UCSD-AML1 (cell line): Measurements from ENCODE around the gene RPL18.

ENCODE experiments used
- DNase-seq: peaks from one replicate; lab custom pipeline; 2025; ENCODE audit not compliant: unreplicated experiment; lab: John Stamatoyannopoulos, UW

The RPL18 gene

DNA sequence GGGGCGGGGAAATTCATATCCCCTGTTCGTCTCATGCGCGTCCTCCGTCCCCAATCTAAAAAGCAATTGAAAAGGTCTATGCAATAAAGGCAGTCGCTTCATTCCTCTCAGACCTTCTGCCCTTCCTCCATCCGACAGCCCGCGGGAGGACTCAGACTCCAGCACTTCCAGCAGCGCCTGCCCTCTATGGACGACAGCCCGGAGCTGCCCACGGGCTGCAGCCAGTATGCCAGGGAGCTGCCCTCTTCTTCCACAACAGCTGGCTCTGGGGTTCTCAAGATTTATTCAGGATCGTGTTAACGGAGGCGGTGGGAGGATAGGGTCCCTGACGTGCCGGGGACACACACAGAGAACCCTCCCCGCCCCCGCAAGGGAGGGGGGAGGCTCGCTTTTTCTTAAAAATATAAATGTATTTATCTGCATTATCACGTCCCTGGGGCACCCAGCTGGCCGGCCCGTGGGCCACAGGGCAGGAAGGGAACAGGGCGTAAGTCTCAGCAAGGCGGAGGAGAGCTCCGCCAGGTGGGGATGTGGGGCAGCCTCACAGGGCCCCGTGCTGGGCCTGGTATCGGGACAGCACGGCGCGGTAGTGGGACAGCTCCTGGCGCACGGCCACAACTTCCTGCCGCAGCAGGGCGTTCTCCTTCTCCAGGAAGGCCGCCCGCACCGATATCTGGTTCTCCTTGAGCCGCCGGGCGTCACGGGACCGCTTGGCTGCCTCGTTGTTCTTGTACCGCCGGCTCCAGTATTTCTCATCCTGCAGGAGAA is 11.5 kb upstream of the RPL18 start:
- DNase-seq = peak; percentile 51

DNA sequence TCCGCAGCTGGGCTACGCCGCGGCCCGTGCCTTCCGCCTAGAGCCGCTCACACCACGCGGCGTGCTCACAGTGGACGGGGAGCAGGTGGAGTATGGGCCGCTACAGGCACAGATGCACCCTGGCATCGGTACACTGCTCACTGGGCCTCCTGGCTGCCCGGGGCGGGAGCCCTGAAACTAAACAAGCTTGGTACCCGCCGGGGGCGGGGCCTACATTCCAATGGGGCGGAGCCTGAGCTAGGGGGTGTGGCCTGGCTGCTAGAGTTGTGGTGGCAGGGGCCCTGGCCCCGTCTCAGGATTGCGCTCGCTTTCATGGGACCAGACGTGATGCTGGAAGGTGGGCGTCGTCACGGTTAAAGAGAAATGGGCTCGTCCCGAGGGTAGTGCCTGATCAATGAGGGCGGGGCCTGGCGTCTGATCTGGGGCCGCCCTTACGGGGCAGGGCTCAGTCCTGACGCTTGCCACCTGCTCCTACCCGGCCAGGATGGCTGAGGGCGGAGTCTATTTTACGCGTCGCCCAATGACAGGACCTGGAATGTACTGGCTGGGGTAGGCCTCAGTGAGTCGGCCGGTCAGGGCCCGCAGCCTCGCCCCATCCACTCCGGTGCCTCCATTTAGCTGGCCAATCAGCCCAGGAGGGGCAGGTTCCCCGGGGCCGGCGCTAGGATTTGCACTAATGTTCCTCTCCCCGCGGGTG is 10.8 kb upstream of the RPL18 start:
- no peak for DNase-seq

GRCh38 chr19:48629297-48629598 is 10.3 kb upstream of the RPL18 start:
- DNase-seq = no peak

- DNase-seq = no peak
These were observed 9.7 kb upstream of the RPL18 start for GRCh38 chr19:48628486-48629296.

DNA sequence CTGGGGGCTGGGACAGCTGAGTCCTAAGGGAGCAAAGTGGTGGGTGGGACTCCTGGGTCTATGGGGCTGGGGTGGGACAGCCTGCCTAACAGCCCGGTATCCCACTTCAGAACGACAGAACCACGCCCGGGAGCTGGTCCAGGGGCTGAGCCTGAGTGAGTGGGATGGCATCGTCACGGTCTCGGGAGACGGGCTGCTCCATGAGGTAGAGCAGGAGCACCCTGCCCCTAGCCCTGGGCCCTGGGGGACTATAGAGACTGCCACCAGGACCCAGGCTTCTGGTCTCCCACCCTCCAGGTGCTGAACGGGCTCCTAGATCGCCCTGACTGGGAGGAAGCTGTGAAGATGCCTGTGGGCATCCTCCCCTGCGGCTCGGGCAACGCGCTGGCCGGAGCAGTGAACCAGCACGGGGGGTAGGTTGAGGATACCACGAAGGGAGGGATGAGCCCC is 8.9 kb upstream of the RPL18 start:
- no peak for DNase-seq

DNA sequence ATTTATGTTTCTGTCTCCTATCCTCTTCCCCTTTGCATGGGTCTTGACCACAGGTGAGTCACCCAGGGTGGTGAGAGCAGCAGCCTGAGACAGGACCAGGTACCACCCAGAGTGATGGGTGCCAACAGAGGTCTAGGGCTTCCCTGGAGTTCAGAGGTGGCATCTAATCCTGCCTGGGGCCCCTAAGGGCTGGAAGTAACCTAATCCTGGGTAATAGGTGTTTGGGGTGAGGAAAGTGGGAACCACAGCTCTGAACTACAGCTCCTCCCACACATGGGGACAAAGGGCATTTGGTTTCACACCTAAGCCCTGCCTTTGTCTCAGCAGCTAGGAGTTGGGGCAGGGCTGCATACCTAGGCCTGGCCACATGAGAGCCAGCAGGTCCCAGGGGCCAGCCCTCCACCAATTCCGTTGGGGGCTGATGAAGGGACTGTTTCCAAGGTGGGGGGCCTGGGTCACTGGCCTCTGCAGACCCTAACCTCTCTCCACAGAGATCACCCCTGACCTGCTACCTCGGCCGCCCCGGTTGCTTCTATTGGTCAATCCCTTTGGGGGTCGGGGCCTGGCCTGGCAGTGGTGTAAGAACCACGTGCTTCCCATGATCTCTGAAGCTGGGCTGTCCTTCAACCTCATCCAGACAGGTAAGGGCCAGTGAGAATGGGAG is 8.4 kb upstream of the RPL18 start:
- no peak for DNase-seq

GRCh38 chr19:48625891-48626327 is 6.9 kb upstream of the RPL18 start:
- no peak for DNase-seq

GRCh38 chr19:48624791-48625723 is 6.1 kb upstream of the RPL18 start:
- DNase-seq = no peak

DNA sequence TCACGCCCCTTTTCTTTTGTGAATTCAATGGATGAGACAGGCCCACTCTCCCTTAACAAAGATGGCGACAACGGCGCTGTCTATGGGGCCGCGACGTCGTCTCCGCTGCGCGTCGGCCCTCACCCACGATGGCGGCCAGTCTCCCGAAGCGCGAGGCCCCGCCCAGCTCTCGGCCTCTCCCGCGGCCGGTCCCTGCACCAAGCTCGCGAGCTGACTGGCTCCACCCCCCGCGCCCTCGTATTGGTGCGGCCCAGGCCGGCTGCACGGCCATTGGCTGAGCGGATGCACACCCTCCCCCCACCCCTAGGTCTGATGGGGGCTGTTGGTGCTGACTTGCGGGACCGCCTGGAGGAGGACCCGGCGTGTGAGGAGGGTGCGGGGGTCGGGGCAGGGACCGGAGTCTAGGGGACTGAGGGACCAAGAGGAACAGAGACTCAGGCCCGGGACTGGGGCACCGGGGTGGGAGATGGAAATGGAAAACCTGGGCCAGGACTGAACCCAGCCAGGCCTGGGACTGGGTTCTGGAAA is 5.2 kb upstream of the RPL18 start:
- peak; percentile 90 for DNase-seq

GRCh38 chr19:48623556-48624066 is 4.6 kb upstream of the RPL18 start:
- no peak for DNase-seq

DNA sequence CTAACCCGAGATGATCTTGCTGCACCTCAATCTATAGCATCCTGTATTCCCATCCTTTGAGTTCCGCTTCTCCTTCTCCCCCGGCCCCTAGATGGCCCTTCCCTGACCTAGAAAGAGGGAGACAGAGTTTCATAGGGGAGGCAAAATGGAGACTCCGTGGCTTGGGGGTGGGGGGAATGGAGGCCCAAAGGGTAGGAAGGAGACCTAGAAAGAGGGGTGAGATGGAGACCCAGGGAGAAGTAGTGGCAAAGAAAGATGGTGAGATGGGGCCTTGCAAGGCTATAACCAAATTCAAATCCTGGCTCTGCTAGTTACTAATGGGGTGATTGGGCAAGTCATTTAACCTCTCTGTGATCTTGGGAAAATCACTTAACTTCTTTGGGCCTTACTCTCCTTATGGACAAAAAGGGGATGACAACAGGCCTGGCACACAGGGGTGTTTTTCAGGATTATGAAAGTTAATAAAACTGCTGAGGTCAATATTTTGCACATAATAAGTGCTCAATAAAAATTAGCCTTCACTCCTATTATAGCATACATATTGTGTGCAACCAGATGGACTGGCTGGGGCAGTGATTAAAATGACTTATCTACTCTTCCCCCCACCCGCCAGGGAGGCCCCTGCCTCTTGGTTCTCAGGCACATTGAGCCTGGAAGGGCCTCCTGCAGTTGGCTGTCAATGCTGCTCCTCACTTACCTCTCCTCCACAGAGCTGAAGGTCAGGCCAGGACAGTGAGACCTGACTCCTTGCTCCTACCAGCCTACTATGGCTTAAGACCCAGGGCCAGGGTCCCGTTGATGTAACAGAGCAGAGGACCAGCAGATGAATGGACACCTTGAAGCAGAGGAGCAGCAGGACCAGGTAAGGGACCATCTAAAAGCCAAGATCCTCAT is 961 bp upstream of the RPL18 start:
- DNase-seq = no peak

DNA sequence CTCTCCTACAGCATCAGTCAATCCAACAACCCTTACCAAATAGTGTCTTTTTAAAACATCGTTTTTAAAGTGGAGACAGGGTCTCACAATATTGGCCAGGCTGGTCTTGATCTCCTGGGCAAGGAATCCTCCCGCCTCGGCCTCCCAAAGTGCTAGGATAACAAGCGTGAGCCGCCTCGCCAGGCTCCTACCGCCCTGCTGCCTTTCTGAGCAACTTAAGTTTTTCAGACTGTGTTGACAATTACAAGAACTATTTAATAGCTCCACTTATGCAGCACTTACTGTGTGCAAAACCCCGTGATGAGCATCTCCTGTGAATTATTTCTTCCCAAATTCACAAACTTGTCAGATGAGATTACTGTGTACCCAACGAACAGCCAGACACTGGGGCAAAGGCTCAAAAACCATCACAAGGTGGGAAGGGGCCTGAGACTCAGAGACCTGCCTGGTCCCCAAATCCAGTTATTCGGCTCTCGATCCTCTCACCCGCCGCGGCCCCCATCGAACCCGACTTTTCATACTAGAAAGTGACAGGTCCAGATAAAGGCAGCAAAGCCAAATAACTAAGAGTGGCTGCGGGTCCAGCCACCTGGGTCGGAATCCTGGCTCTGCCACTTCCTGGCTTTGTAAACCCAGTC is 581 bp downstream of the RPL18 start:
- DNase-seq = no peak

GRCh38 chr19:48617146-48617937 is 1.6 kb downstream of the RPL18 start:
- no peak for DNase-seq

- no peak for DNase-seq
These were observed 2.4 kb downstream of the RPL18 start for GRCh38 chr19:48616491-48617056.

DNA sequence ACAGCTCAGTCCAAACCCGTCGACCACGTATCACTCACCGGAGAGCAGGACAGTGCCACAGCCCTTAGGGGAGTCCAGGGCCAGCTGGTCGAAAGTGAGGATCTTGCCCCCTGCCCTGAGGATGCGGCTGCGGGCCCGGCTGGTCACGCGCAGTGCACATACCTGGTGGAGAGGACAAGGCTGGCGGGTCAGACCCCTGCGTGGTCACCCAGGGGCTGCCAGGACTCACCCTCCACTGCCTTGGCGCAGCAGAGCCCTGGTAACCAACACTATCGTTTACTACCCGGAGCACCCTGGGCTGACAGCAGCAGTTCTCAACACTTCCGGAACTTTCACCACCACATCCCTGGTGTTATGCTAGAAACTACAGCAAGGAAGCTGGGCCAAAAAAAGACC is 2.9 kb downstream of the RPL18 start:
- DNase-seq = no peak

- DNase-seq = no peak
These were observed 3.5 kb downstream of the RPL18 start for GRCh38 chr19:48615231-48616040.
